HEK293T (cell line): ENCODE measurements around the gene NEIL3.
A peak's percentile ranks its signal among the peaks of the same experiment; 100 is the strongest.

Experiments used
- CTCF ChIA-PET: fragments of 350-600 bp; formaldehyde crosslinking; extraction: SDS; loops from one replicate; lab custom pipeline; 2021; ENCODE audit warnings: antibody characterized with exemption, inconsistent platforms; lab: Yijun Ruan, JAX
- POLR2A ChIA-PET: fragments of 350-600 bp; formaldehyde crosslinking; extraction: SDS; loops from one replicate; lab custom pipeline; 2020; ENCODE audit warnings: antibody characterized with exemption, inconsistent platforms; lab: Yijun Ruan, JAX
- DNase-seq: peaks from one replicate; pipeline ENCODE4 v3.0.0; 2012; ENCODE audit warnings: mixed read lengths; ENCODE audit errors: extremely low spot score
- ARNT ChIP-seq: fragments of 450-650 bp; IDR thresholded peaks from 2 replicates; pipeline ENCODE4 v1.6.1; 2017; ENCODE audit warnings: mild to moderate bottlenecking
- BHLHE40 ChIP-seq: fragments of 450-650 bp; IDR thresholded peaks from 2 replicates; pipeline ENCODE4 v1.6.1; 2016; ENCODE audit warnings: mild to moderate bottlenecking, moderate library complexity, borderline replicate concordance
- CTBP1 ChIP-seq: fragments of 450-650 bp; IDR thresholded peaks from 2 replicates; pipeline ENCODE4 v1.6.1; 2016; ENCODE audit warnings: borderline replicate concordance
- ELF4 ChIP-seq: fragments of 450-650 bp; IDR thresholded peaks from 2 replicates; pipeline ENCODE4 v1.6.1; 2017; ENCODE audit warnings: antibody characterized with exemption
- FOXA1 ChIP-seq: fragments of 450-650 bp; IDR thresholded peaks from 2 replicates; pipeline ENCODE4 v1.6.1; 2016; ENCODE audit warnings: mild to moderate bottlenecking
- FOXK2 ChIP-seq: fragments of 450-650 bp; IDR thresholded peaks from 2 replicates; pipeline ENCODE4 v1.6.1; 2016; ENCODE audit warnings: mild to moderate bottlenecking
- FOXM1 ChIP-seq: fragments of 450-650 bp; IDR thresholded peaks from 2 replicates; pipeline ENCODE4 v1.6.1; 2017; ENCODE audit warnings: mild to moderate bottlenecking, borderline replicate concordance
- HDGF ChIP-seq: fragments of 450-650 bp; IDR thresholded peaks from 2 replicates; pipeline ENCODE4 v1.6.1; 2017; ENCODE audit warnings: antibody characterized with exemption, borderline replicate concordance
- L3MBTL2 ChIP-seq: fragments of 450-650 bp; conservative IDR thresholded peaks from 2 replicates; pipeline ENCODE4 v1.6.1; 2016; ENCODE audit warnings: mild to moderate bottlenecking
- LEF1 ChIP-seq: fragments of 450-650 bp; IDR thresholded peaks from 2 replicates; pipeline ENCODE4 v1.6.1; 2017; ENCODE audit warnings: mild to moderate bottlenecking, borderline replicate concordance
- NFRKB ChIP-seq: fragments of 450-650 bp; IDR thresholded peaks from 2 replicates; pipeline ENCODE4 v1.6.1; 2016; ENCODE audit warnings: mild to moderate bottlenecking, moderate library complexity
- SP1 ChIP-seq: fragments of 450-650 bp; IDR thresholded peaks from 2 replicates; pipeline ENCODE4 v1.6.1; 2017
- SUZ12 ChIP-seq: fragments of 450-650 bp; IDR thresholded peaks from 2 replicates; pipeline ENCODE4 v1.6.1; 2016; ENCODE audit warnings: mild to moderate bottlenecking
- TARDBP ChIP-seq: fragments of 450-650 bp; IDR thresholded peaks from 2 replicates; pipeline ENCODE4 v1.6.1; 2016
- ZNF384 ChIP-seq: fragments of 450-650 bp; IDR thresholded peaks from 2 replicates; pipeline ENCODE4 v1.6.1; 2016
- TF ChIP-seq, protein P1 (sequence below): fragments of 450-650 bp; IDR thresholded peaks from 2 replicates; pipeline ENCODE4 v1.6.1; 2016

NEIL3 gene

GRCh38 chr4:177309522-177310371 lies at the start of gene NEIL3:
Gene NEIL3 (plus strand): TSS chr4:177309874. CDS start chr4:177309954, 80 bp downstream.
- POLR2A ChIA-PET = interaction anchor here (0.9 to 2.5 kb wide), 7 partner anchors 12 to 132 kb away, joined by 3 to 14 read pairs (median 6); partner anchors contain the start of gene AGA
- CTCF ChIA-PET = interaction anchor here (0.6 to 2.3 kb wide), 2 partner anchors 11 to 985 kb away, joined by 4 to 8 read pairs; no protein-coding TSS in a partner anchor
- TF ChIP-seq ZNF384 (no peak), TARDBP (peak; percentile 92), SUZ12 (no peak), LEF1 (no peak), L3MBTL2 (peak; percentile 84), NFRKB (no peak), HDGF (no peak), FOXM1 (peak; percentile 82), ELF4 (peak; percentile 25; the same call in 1 of the 2 replicates)
- peak; percentile 92 for DNase-seq

GRCh38 chr4:177263818-177264217 lies 45.9 kb upstream of the NEIL3 start:
- TF ChIP-seq HDGF (no peak), ZNF384 (no peak), TARDBP (no peak), FOXA1 (no peak), NFRKB (no peak), ELF4 (no peak), SUZ12 (no peak), FOXM1 (no peak), BHLHE40 (no peak), SP1 (no peak), LEF1 (no peak), L3MBTL2 (no peak), ARNT (no peak), CTBP1 (no peak), FOXK2 (no peak)
- TF ChIP-seq, protein P1, sequence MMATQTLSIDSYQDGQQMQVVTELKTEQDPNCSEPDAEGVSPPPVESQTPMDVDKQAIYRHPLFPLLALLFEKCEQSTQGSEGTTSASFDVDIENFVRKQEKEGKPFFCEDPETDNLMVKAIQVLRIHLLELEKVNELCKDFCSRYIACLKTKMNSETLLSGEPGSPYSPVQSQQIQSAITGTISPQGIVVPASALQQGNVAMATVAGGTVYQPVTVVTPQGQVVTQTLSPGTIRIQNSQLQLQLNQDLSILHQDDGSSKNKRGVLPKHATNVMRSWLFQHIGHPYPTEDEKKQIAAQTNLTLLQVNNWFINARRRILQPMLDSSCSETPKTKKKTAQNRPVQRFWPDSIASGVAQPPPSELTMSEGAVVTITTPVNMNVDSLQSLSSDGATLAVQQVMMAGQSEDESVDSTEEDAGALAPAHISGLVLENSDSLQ = no peak
- ChIA-PET POLR2A (no interaction called here), CTCF (interaction anchor here (0.6 to 0.7 kb wide), 2 partner anchors 64 to 410 kb away, joined by 3 read pairs; no protein-coding TSS in a partner anchor)
- no peak for DNase-seq

DNA sequence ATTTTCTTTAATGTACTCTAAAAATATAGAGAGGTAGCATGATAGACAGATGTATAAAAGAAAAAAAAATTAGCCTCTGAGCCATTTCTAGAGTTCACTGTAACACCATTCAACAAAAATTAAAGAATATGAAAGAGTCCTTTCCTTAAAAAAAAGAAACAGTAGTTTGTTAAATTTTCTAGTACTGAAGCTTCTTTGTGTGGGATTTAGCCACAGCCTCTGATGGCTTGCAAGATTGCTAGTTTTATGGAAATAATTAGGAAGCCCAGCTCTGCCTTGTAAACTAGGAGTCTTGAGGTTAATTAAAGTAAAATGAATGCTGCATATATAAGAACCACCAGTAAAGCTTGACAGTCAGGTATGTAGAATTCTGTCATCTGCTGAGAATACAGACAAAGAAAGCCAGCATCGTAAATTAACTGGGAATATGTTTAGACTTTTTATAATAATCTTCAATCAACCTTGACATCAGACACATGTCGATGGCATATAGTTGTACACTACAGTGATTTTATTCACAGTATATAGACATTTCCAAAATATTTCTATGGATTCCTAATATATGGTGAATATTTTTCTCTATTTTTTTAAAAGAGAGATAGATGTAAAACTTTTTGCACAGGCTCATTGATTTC lies 44.8 kb upstream of the NEIL3 start:
- ChIA-PET POLR2A (no interaction called here), CTCF (no interaction called here)
- no peak for TF ChIP-seq SP1
- TF ChIP-seq ARNT = no peak
- TF ChIP-seq CTBP1 = no peak
- TF ChIP-seq ELF4 = no peak
- TF ChIP-seq LEF1 = no peak
- no peak for TF ChIP-seq BHLHE40
- no peak for TF ChIP-seq TARDBP
- TF ChIP-seq NFRKB = no peak
- no peak for TF ChIP-seq FOXK2
- TF ChIP-seq, protein P1 = no peak
- DNase-seq = no peak

DNA sequence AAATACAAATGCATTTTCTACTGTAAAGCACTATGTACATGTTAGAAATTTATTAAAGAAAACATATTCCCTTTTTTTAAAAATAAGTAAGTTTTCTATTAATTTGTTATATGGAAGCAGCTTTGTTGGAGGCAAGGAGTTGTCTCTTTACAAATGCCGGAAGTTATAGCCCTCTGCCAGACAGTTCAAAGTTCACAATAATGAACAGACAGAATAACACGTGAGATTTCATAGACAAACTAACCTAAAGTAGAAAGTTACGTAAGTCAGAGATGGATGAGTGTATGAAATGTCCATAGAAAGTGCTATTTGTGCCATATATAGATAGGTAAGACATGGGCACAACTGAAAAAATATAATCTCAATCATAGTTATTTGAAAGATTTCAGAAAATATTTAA lies 43.9 kb upstream of the NEIL3 start:
- CTCF ChIA-PET = no interaction called here
- POLR2A ChIA-PET = no interaction called here
- DNase-seq = no peak
- TF ChIP-seq FOXM1 (no peak), BHLHE40 (no peak), NFRKB (no peak), L3MBTL2 (no peak), SUZ12 (no peak), SP1 (no peak), LEF1 (no peak), CTBP1 (no peak), TARDBP (no peak), FOXK2 (no peak), ARNT (no peak)

- POLR2A ChIA-PET = no interaction called here
- no peak for DNase-seq
- TF ChIP-seq ZNF384 (no peak), SUZ12 (no peak), CTBP1 (no peak), FOXM1 (no peak), TARDBP (no peak), FOXA1 (no peak), FOXK2 (no peak), ELF4 (no peak), NFRKB (no peak), LEF1 (no peak), BHLHE40 (no peak), SP1 (no peak), L3MBTL2 (no peak), ARNT (no peak)
- TF ChIP-seq, protein P1 = no peak
- CTCF ChIA-PET = interaction anchor here (1.0 kb wide), 1 partner anchor 16 kb away, joined by 5 read pairs; no protein-coding TSS in a partner anchor
Measured at GRCh38 chr4:177266506-177266905, 43.2 kb upstream of the NEIL3 start.
